ENCODE data around the gene LTA. TPM values are rescaled to one million over a fixed set of nuclear protein-coding genes. Genes with fewer than 3 reads are reported as not detected.

The LTA gene
- polyA plus RNA-seq, 1 donor (not counting 4 experiments of a cell fraction or from before 2014, with no cell fraction given) = 0.04 TPM

- no peaks in the 10 kb centered on the region for H4K20me1 ChIP-seq (ENCODE audit: control insufficient read depth, extremely low read depth, insufficient read depth, low read length)
- H3K27ac ChIP-seq (ENCODE audit: control insufficient read depth, insufficient read depth, low read length) = peak overlapping the region; percentile 70
- H3K4me1 ChIP-seq (ENCODE audit: control insufficient read depth, extremely low read depth, insufficient read depth, low read length) = peaks cover 23% of the 10 kb centered on the region
- peak overlapping the region; percentile 24 for H3K4me2 ChIP-seq (ENCODE audit: control insufficient read depth, extremely low read depth, insufficient read depth, low read depth, low read length)
- no peaks in the 10 kb centered on the region for H3K79me2 ChIP-seq (ENCODE audit: control insufficient read depth, insufficient read depth, low read length)
- no peak overlapping the region for H3K4me3 ChIP-seq (ENCODE audit: control insufficient read depth in 2 of 3, extremely low read depth in 1 of 3, insufficient read depth in 2 of 3, low read depth in 1 of 3, low read length in 3 of 3)
- H3K9ac ChIP-seq (ENCODE audit: control insufficient read depth, extremely low read depth, insufficient read depth, low read length) = peak overlapping the region; percentile 26
- TF ChIP-seq CTCF (optimal IDR thresholded peaks at IDR 0.05 in 1 of 3, IDR thresholded peaks at IDR 0.05 in 1 of 3, conservative IDR thresholded peaks at IDR 0.05 in 1 of 3; ENCODE audit: extremely low read depth in 1 of 3, insufficient read depth in 2 of 3, low read length in 3 of 3) = no peak
- TF ChIP-seq EZH2 (IDR thresholded peaks at IDR 0.05; ENCODE audit: low read length) = no peak
- no peaks in the 10 kb centered on the region for H3K27me3 ChIP-seq (ENCODE audit: control insufficient read depth, extremely low read depth, insufficient read depth, low read length)
- no peak overlapping the region for H2AFZ ChIP-seq (ENCODE audit: control insufficient read depth, low read length)
- FAIRE-seq (no peak), DNase-seq (ENCODE audit: low read depth, low spot score) (no peak)
- dilution Hi-C loops (cut with MboI; ENCODE audit: extremely low pct_ligation_motif_present, low sequenced_read_pairs) = no loop called here
- no peaks in the 10 kb centered on the region for H3K9me3 ChIP-seq (ENCODE audit: control insufficient read depth, low read depth, low read length)
- H3K36me3 ChIP-seq (ENCODE audit: control insufficient read depth in 2 of 2, extremely low read depth in 1 of 2, insufficient read depth in 2 of 2, low read length in 2 of 2) = no peaks in the 10 kb centered on the region
- H3K9me1 ChIP-seq (ENCODE audit: control insufficient read depth, extremely low read depth, insufficient read depth, low read length) = no peaks in the 10 kb centered on the region
These were observed 6.4 kb downstream of the LTA start for GRCh38 chr6:31578184-31579118.

GRCh38 chr6:31579119-31579505, 7.0 kb downstream of the LTA start:
- Histone ChIP-seq H4K20me1 (ENCODE audit: control insufficient read depth, extremely low read depth, insufficient read depth, low read length) (no peaks in the 10 kb centered on the region), H3K27me3 (ENCODE audit: control insufficient read depth, extremely low read depth, insufficient read depth, low read length) (no peaks in the 10 kb centered on the region), H3K4me2 (ENCODE audit: control insufficient read depth, extremely low read depth, insufficient read depth, low read depth, low read length) (no peak overlapping the region), H3K4me1 (ENCODE audit: control insufficient read depth, extremely low read depth, insufficient read depth, low read length) (peaks cover 23% of the 10 kb centered on the region), H3K36me3 (ENCODE audit: control insufficient read depth in 2 of 2, extremely low read depth in 1 of 2, insufficient read depth in 2 of 2, low read length in 2 of 2) (no peaks in the 10 kb centered on the region), H3K9me3 (ENCODE audit: control insufficient read depth, low read depth, low read length) (no peaks in the 10 kb centered on the region), H2AFZ (ENCODE audit: control insufficient read depth, low read length) (no peak overlapping the region), H3K27ac (ENCODE audit: control insufficient read depth, insufficient read depth, low read length) (peak overlapping the region; percentile 37), H3K9me1 (ENCODE audit: control insufficient read depth, extremely low read depth, insufficient read depth, low read length) (no peaks in the 10 kb centered on the region), H3K4me3 (ENCODE audit: control insufficient read depth in 2 of 3, extremely low read depth in 1 of 3, insufficient read depth in 2 of 3, low read depth in 1 of 3, low read length in 3 of 3) (no peak overlapping the region), H3K9ac (ENCODE audit: control insufficient read depth, extremely low read depth, insufficient read depth, low read length) (peak overlapping the region; percentile 5), H3K79me2 (ENCODE audit: control insufficient read depth, insufficient read depth, low read length) (no peaks in the 10 kb centered on the region)
- no peak for FAIRE-seq
- dilution Hi-C loops (cut with MboI; ENCODE audit: extremely low pct_ligation_motif_present, low sequenced_read_pairs) = no loop called here
- DNase-seq (ENCODE audit: low read depth, low spot score) = no peak
- TF ChIP-seq CTCF (optimal IDR thresholded peaks at IDR 0.05 in 1 of 3, IDR thresholded peaks at IDR 0.05 in 1 of 3, conservative IDR thresholded peaks at IDR 0.05 in 1 of 3; ENCODE audit: extremely low read depth in 1 of 3, insufficient read depth in 2 of 3, low read length in 3 of 3) (no peak), EZH2 (IDR thresholded peaks at IDR 0.05; ENCODE audit: low read length) (no peak)

Measured in keratinocyte (primary cell).